Measurements from ENCODE around the gene LINGO4.

LINGO4 gene

GRCh38 chr1:151833172-151833900, 28.1 kb upstream of the LINGO4 start:
- no peak for DNase-seq (ENCODE audit: low read depth in 2 of 2)

GRCh38 chr1:151832318-151832980, 27.2 kb upstream of the LINGO4 start:
- DNase-seq (ENCODE audit: low read depth in 2 of 2), result no peak

- DNase-seq (ENCODE audit: low read depth in 2 of 2), result no peak
Measured at GRCh38 chr1:151831605-151832004, 26.4 kb upstream of the LINGO4 start, which contains the start of gene RORC. RORC (minus strand) TSS chr1:151831802; CDS start chr1:151831764, 38 bp downstream.

GRCh38 chr1:151831256-151831591, 26.0 kb upstream of the LINGO4 start:
- no peak for DNase-seq (ENCODE audit: low read depth in 2 of 2)

- DNase-seq (ENCODE audit: low read depth in 2 of 2), result no peak
Measured at GRCh38 chr1:151830055-151830454, 24.8 kb upstream of the LINGO4 start.

- DNase-seq (ENCODE audit: low read depth in 2 of 2), result no peak
Measured at GRCh38 chr1:151829352-151830046, 24.3 kb upstream of the LINGO4 start.

- DNase-seq (ENCODE audit: low read depth in 2 of 2), result no peak
Measured at GRCh38 chr1:151828921-151829320, 23.7 kb upstream of the LINGO4 start.

GRCh38 chr1:151827853-151828252, 22.6 kb upstream of the LINGO4 start:
- no peak for DNase-seq (ENCODE audit: low read depth in 2 of 2)

- no peak for DNase-seq (ENCODE audit: low read depth in 2 of 2)
Measured at GRCh38 chr1:151825751-151826660, 20.8 kb upstream of the LINGO4 start.

GRCh38 chr1:151825204-151825603, 20.0 kb upstream of the LINGO4 start:
- no peak for DNase-seq (ENCODE audit: low read depth in 2 of 2)

- no peak for DNase-seq (ENCODE audit: low read depth in 2 of 2)
Measured at GRCh38 chr1:151823175-151823574, 18.0 kb upstream of the LINGO4 start.

- no peak for DNase-seq (ENCODE audit: low read depth in 2 of 2)
Measured at GRCh38 chr1:151822404-151822803, 17.2 kb upstream of the LINGO4 start.

GRCh38 chr1:151820940-151821339, 15.7 kb upstream of the LINGO4 start:
- DNase-seq (ENCODE audit: low read depth in 2 of 2), result no peak

- DNase-seq (ENCODE audit: low read depth in 2 of 2), result no peak
Measured at GRCh38 chr1:151819976-151820623, 14.9 kb upstream of the LINGO4 start.

GRCh38 chr1:151819227-151819835, 14.1 kb upstream of the LINGO4 start:
- DNase-seq (ENCODE audit: low read depth in 2 of 2), result no peak

GRCh38 chr1:151817353-151817730, 12.1 kb upstream of the LINGO4 start:
- no peak for DNase-seq (ENCODE audit: low read depth in 2 of 2)

- no peak for DNase-seq (ENCODE audit: low read depth in 2 of 2)
Measured at GRCh38 chr1:151816548-151817352, 11.5 kb upstream of the LINGO4 start.

- DNase-seq (ENCODE audit: low read depth in 2 of 2), result no peak
Measured at GRCh38 chr1:151815716-151816327, 10.6 kb upstream of the LINGO4 start.

GRCh38 chr1:151814971-151815545, 9.8 kb upstream of the LINGO4 start:
- no peak for DNase-seq (ENCODE audit: low read depth in 2 of 2)
